HG03159 (cell line): Measurements from ENCODE around the gene LRRC53.

ENCODE experiments used
- ATAC-seq: cut with Tn5 transposase; IDR thresholded peaks from one replicate; pipeline ENCODE4 v1.9.1; 2021; ENCODE audit warnings: mild to moderate bottlenecking, moderate library complexity; ENCODE audit not compliant: unreplicated experiment

LRRC53 gene

DNA sequence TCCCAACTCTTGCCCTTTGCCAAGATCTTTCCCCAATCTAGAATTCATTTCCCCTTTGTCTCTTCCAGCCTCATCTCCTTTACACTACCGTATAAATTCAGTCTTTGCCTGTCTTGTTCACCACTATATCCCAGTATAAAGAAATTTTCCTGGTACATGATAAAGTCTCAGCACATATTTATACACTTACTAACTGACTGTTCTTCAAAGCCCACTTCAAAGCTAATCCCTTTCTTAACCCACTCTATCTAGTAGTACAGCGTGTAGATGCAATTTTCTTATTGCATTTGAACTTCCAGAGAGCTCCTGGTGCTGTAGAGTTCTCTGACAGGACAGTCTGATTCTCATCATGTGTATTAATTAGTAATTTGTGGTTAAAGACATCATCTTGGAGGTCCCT lies 78.1 kb downstream of the LRRC53 start:
- no peak for ATAC-seq

DNA sequence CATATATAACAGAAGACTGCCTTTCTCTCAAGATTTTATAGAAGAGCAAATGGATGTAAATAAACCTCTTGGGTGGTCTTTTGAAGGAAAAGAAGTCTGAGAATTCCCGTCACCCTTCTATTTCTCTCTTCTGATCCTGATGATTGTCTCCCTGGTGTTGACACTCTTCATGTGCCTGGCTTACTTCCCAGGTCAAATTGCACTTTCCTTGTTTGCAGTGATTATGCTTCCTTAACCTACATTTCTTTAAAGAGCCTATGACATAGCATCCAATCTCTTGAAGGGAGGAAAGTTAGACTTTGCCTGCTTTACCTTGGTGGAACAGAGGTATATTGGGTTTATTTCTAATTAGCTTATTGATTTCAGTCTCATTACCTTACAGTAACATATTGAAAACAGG lies 80.1 kb downstream of the LRRC53 start:
- no peak for ATAC-seq

DNA sequence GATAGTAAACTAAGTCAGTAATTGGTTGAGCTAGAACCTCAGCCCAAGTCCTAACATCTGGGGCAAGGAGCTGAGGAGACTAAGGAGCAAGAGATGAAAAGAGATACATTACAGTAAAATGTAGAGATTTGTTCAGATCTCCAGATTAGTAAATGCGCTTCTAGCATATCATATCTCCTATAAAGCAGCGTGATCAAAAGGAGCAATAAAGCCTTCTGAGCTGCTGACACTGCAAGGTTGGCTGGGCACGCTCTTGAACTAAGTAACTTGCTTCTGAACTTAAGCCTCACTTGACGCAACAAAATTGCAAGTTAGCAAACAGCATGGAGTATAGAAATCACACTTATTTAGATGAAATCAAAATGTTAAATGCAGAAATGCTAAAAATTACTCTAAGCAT lies 80.9 kb downstream of the LRRC53 start:
- no peak for ATAC-seq

DNA sequence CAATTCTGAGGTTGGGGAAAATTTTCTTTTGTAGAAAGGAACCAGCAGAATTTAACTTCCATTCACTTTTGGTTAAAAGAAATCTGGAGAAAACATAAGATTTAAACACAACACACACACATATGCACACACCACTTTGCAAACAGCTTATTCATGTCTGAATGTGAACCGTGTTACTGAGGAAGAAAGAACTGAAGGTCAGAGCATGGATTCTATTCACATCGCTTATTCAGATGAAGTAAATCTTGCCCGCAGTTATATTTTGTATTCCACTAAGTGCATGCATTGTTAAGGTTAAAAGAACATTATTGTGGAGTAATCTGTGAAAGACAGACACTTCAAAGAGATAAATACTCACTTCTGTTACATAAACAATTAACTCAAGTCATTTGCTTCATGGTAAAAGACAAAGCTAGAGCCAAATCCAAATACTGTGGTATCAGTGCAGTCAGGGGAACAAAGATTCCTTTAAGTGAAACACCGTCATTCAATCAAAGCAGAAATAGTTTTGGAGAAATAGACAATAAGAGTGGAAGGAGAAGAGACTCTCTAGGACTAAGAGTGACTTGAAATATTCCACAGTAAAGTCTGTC lies 82.0 kb downstream of the LRRC53 start:
- ATAC-seq, result no peak

DNA sequence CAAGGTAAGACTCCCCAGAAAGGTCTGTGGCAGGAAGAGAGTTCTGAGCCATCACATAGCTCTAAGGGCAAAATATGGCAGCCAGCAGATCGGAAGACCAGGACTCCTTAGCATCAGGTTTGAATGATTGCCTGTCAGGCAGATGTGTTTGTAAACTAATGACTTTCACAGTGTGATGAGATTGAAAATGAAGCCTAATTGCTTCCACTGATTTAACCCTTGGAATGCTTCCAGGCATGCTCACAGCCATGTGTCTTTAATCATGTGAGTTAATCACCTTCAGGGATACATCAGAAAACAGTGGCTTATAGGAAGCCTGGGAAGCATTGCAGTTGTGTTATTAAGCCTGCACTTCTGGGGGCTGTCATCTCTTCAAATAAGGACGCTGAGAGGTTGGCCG lies 82.8 kb downstream of the LRRC53 start:
- no peak for ATAC-seq

DNA sequence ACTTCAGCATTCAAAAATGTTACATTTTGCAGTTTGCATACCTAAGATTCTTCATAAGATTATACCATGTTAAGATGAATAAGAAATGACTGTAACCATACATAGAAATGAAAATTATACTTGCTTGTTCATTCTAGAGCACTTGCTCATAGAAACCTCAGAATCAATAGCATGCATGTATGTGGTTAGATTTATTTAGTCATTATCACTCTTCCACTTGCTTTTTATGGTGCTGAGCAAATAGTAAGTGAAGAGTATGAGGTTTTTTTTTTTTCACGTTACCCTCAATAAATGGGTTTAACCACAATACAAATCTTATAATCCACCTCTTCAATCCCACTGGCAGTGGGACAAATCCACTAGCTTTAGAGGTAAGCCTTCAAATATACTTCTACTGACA lies 84.7 kb downstream of the LRRC53 start:
- ATAC-seq, result no peak

DNA sequence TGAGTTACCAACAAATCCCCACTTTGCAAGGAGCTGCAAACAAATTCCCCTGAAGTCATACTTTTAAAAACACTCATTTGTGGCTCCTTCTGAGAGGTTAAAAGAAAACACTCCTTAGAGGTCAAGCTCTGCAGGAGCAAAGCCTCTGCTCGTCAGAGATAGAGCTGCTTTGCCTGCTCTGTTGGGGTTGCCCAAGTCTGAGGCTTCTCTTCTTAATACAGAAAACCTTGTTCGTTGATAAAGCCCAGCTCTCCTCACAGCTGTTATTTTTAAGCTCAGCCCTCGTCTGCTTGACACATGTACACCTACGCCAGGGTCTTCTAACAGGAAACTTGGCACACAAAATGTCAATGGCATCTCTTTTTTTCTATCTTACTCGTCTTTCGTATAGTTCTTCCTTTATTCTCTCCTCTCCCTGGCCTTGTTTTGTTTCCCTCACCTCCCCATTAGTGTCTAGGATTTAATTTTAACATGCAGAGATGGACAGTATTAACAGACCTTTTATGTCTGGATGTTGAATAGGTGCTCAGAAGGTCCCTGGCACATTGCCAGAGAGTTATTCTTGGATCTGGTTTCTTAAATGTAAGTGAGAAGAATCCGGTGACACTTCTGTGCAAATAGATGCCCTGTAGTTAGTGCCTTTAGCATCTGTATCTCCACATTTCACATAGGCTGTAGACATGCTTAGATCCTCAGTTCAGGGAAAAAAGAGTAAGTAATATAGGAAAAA lies 86.0 kb downstream of the LRRC53 start:
- ATAC-seq, result no peak

DNA sequence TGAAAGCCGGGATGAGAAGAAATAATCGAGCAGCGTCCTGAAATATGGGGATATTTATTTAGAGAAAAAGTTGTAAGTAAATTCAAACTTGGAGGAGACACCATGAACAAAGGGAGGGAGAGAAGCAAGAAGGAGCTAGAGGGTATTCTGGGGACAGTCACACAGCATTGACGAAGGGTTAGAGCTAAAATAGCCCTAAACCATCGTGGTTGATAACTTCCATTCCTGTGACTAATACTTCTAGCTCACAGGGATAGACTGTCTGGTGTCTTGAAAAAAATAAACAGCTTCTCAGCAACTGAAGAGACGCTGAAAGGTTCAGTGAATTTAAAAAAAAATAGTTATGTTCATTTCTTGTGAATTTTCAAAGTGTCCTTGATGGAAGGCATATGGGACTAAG lies 86.7 kb downstream of the LRRC53 start:
- no peak for ATAC-seq

DNA sequence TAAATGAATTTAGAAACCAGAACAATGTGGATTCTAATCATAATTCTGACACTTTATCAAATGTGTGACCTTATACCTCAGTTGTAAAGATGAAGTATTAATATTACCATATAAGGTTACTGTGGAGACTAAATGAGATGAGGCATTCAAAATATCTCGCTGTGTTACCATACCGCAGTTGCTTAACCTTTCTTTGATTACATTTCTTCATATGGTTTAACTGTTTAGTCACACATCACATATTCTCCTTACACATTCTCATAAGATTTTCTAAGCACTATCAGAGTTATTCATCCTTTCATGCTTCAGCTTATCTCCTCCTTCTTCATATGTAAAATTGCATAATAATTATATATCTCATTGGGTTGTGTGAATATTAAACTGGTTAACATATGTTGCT lies 88.9 kb downstream of the LRRC53 start:
- no peak for ATAC-seq

DNA sequence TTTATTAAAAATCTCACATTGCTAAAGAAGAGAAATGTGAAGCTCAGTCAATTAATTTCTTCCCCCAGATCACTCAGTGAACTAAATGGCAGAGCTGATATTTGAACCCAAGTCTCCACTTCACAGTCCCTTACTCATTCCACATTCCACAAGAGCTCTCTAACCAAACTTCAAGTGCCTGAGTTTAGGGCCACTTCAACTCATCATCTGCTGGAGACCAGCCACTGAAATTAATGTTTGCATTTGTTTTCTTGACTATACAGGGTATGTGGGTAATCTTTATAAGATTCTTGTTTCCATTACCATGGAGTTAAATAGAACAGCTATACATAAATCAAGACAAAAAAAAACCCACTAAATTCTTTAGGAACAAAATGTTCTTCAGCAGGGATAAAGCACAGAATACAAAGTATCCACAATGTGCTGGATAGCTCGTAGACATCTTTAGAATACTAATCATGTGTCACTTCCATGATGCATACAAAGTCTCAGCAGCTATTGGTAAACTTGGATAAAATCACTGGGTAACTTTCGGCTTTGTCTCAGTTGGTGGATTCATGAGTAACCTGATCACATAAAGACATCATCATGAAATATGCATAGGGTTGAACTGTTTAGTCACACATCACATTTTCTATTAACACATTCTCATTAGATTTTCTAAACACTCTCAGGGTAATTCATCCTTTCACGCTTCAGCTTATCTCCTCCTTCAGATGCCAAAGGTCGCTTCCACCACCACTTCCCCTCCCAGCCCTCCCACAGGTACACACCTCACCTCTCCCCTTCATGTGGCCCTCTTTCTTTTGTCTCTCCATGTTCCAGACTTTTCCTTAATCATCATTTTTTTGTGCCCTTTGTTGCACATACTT lies 89.8 kb downstream of the LRRC53 start:
- no peak for ATAC-seq

DNA sequence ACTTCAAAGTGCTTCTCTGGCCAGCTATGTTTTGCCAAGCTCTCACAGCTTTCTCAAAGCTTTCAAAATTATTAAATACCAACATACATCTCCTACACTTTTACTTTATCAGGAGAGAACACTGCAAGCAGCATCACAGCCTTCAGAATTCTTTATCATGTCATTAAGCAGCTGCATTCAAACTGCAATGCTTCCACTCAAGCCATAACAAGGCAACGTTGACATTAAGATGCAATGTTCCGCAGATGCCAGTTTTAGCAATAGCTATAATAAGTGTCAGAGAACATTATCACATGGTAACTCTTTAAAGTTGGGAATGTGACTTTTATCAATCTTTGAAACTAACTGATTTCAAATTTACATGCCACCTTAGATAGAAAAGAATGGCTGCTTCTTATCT lies 91.9 kb downstream of the LRRC53 start:
- no peak for ATAC-seq
